Transverse colon (tissue), 3 donors: Measurements from ENCODE around the gene MYO18B.

ENCODE experiments used
- POLR2A ChIP-seq: fragments of 450-650 bp; IDR thresholded peaks from one replicate; pipeline ENCODE4 v1.6.1; 2016; ENCODE audit warnings: antibody characterized with exemption, mild to moderate bottlenecking, moderate library complexity
- TF ChIP-seq, protein P1 (sequence below), 5 experiments: fragments of 200-600 bp in 3 of 5; fragments of 450-650 bp in 2 of 5; sonication (generic) in 3 of 5; IDR thresholded peaks; 1 replicate in 2 of 5; 2 replicates in 3 of 5; pipeline ENCODE4 v1.5.1; 2016 to 2017; ENCODE audit warnings: antibody characterized with exemption in 5 of 5, inconsistent platforms in 3 of 5, mild to moderate bottlenecking in 2 of 5, moderate library complexity in 1 of 5

DNA sequence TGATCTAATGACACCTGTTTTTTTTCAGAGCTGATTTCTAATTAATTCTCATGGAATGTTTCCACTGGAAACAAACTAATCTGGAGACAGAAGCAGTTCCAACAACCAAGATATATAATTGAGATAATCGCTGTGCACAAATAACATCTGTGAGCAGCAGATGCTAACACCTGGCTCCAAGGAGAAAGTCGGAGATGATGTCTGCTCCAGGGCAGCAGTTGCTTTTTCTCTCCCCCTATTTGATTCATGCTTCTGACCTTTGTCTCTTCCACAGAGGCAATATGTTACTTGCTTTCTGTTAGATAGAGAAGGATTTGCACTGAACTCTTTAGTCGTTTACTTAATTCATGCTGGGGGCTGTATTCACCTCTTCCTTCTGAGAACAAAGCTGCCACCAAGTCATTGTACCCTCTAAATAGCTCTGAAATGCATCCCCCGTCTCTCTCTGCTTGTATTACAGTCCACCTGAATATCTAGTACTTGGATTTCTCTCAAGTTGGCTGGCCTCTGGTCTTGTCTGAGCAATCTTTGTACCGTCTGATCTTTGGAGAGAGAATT lies 187.4 kb downstream of the MYO18B start:
- TF ChIP-seq, protein P1, sequence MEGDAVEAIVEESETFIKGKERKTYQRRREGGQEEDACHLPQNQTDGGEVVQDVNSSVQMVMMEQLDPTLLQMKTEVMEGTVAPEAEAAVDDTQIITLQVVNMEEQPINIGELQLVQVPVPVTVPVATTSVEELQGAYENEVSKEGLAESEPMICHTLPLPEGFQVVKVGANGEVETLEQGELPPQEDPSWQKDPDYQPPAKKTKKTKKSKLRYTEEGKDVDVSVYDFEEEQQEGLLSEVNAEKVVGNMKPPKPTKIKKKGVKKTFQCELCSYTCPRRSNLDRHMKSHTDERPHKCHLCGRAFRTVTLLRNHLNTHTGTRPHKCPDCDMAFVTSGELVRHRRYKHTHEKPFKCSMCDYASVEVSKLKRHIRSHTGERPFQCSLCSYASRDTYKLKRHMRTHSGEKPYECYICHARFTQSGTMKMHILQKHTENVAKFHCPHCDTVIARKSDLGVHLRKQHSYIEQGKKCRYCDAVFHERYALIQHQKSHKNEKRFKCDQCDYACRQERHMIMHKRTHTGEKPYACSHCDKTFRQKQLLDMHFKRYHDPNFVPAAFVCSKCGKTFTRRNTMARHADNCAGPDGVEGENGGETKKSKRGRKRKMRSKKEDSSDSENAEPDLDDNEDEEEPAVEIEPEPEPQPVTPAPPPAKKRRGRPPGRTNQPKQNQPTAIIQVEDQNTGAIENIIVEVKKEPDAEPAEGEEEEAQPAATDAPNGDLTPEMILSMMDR (IDR thresholded peaks at IDR 0.05): no peak
- no peak for TF ChIP-seq POLR2A
